ENCODE measurements around the gene MYOCD.

- TF ChIP-seq POLR2AphosphoS5 (IDR thresholded peaks at IDR 0.05) (no peak), CTCF (IDR thresholded peaks at IDR 0.05) (no peak), EP300 (IDR thresholded peaks at IDR 0.05) (no peak), POLR2A (IDR thresholded peaks at IDR 0.05) (no peak)
Observed at GRCh38 chr17:12735517-12735916, 69.8 kb downstream of the MYOCD start.

Data from stomach (tissue), 4 donors.